GM12891 (cell line): ENCODE measurements around the gene DMGDH.

Experiments
- POLR2A ChIP-seq: IDR thresholded peaks from 2 replicates; pipeline ENCODE4 v1.6.1; 2011; ENCODE audit warnings: low read depth, low read length, control low read depth
- POLR2AphosphoS5 ChIP-seq: IDR thresholded peaks from 2 replicates; pipeline ENCODE4 v1.6.1; 2011; ENCODE audit warnings: low read depth, low read length, control low read depth
- POU2F2 ChIP-seq: IDR thresholded peaks from 2 replicates; pipeline ENCODE4 v1.6.1; 2011; ENCODE audit warnings: low read depth, mild to moderate bottlenecking, control low read depth, low read length, moderate library complexity
- TAF1 ChIP-seq: IDR thresholded peaks from 2 replicates; pipeline ENCODE4 v1.6.1; 2011; ENCODE audit warnings: low read depth, low read length, control low read depth

DNA sequence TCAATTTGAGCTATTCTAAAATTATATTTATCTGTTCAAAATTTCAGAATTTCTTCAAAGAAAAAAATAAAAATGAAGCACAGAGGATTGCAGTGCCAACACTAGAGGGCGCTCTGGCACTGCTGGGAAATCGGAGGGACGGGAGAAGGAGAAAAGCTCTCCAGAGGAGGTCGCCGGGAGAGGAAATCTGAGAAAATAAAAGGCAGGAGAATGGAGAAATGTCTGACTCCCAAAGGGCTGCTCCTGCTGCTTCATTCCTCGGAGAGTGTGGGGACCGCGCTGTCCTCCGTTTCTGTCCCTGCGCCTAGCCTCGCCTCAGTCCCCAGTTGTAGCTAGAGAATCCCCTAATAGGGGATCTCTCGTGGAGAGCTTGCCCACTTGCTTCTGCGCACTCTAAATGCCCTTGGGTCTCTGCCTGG is 44.4 kb downstream of the DMGDH start:
- TF ChIP-seq POLR2AphosphoS5, result no peak
- no peak for TF ChIP-seq POLR2A
- TF ChIP-seq POU2F2, result no peak
- no peak for TF ChIP-seq TAF1
